ENCODE measurements around the gene PPP4R3A. TPM values are rescaled to one million over a fixed set of nuclear protein-coding genes. Genes with fewer than 3 reads are reported as not detected.

Gene PPP4R3A
- total and polyA plus RNA-seq, 10 of the 15 experiments (the other 5 are each of a cell fraction or from before 2014, with no cell fraction given) = 19.4 to 97.8 (median 62.9) TPM

DNA sequence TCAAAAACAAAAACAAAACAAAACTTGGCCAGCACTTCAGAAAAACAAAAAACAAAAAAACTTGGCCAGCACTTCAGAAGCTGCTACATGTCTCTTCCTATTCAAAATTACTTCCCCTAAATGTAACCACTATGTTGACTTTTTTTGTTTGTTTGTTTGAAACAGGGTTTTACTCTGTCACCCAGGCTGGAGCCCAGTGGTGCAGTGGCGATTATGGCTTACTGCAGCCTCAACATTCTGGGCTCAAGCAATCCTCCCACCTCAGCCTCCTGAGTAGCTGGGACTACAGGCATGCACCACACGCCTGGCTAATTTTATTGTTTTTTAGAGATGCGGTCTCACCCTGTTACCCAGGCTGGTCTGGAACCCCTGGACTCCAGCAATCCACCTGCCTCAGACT, 38.0 kb upstream of the PPP4R3A start:
- no peaks in the 10 kb centered on the region for H3K9me3 ChIP-seq (replicated peaks; ENCODE audit: control insufficient read depth, insufficient read depth, low read length)
- BruUV-seq (replicated peaks) = no TSS peak
- H3K36me3 ChIP-seq (ENCODE audit: control insufficient read depth in 2 of 2, insufficient read depth in 2 of 2, low read length in 1 of 2) = no peaks in the 10 kb centered on the region
- ChIA-PET CTCF (interaction anchor here (0.6 kb wide), 1 partner anchor 61 kb away, joined by 3 read pairs; no protein-coding TSS in a partner anchor), SMC1A (ENCODE audit: uncharacterized antibody, unreplicated experiment) (no interaction called here), RAD21 (ENCODE audit: unreplicated experiment) (no interaction called here), POLR2A (no interaction called here)
- no peak overlapping the region for H3K9ac ChIP-seq (ENCODE audit: control insufficient read depth, insufficient read depth, low read length)
- H4K20me1 ChIP-seq (ENCODE audit: control insufficient read depth, insufficient read depth) = no peaks in the 10 kb centered on the region
- ATAC-seq (no peak), FAIRE-seq (no peak), DNase-seq (ENCODE audit: low read depth, low spot score) (no peak)
- no peaks in the 10 kb centered on the region for H3K27me3 ChIP-seq (replicated peaks in 1 of 2; ENCODE audit: control insufficient read depth in 2 of 2, insufficient read depth in 2 of 2, low read length in 1 of 2)
- TF ChIP-seq MTA2 (IDR thresholded peaks at IDR 0.05; ENCODE audit: low read depth) (no peak), IKZF1 (conservative IDR thresholded peaks at IDR 0.05) (no peak), STAT1 (conservative IDR thresholded peaks at IDR 0.05) (no peak), ZNF384 (IDR thresholded peaks at IDR 0.05; ENCODE audit: borderline replicate concordance, low read depth, low read length) (no peak), ZBED1 (IDR thresholded peaks at IDR 0.05; ENCODE audit: borderline replicate concordance) (no peak), MYB (IDR thresholded peaks at IDR 0.05; ENCODE audit: borderline replicate concordance, low read depth, low read length) (no peak), SREBF1 (IDR thresholded peaks at IDR 0.05; ENCODE audit: low read length) (no peak), RELA (IDR thresholded peaks at IDR 0.05; ENCODE audit: borderline replicate concordance, partially characterized antibody) (no peak), HDAC2 (IDR thresholded peaks at IDR 0.05) (no peak)
- TF ChIP-seq, protein P1, sequence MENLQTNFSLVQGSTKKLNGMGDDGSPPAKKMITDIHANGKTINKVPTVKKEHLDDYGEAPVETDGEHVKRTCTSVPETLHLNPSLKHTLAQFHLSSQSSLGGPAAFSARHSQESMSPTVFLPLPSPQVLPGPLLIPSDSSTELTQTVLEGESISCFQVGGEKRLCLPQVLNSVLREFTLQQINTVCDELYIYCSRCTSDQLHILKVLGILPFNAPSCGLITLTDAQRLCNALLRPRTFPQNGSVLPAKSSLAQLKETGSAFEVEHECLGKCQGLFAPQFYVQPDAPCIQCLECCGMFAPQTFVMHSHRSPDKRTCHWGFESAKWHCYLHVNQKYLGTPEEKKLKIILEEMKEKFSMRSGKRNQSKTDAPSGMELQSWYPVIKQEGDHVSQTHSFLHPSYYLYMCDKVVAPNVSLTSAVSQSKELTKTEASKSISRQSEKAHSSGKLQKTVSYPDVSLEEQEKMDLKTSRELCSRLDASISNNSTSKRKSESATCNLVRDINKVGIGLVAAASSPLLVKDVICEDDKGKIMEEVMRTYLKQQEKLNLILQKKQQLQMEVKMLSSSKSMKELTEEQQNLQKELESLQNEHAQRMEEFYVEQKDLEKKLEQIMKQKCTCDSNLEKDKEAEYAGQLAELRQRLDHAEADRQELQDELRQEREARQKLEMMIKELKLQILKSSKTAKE (IDR thresholded peaks at IDR 0.05; ENCODE audit: low read depth, poor library complexity, severe bottlenecking) = no peak
- TF ChIP-seq, protein P2, sequence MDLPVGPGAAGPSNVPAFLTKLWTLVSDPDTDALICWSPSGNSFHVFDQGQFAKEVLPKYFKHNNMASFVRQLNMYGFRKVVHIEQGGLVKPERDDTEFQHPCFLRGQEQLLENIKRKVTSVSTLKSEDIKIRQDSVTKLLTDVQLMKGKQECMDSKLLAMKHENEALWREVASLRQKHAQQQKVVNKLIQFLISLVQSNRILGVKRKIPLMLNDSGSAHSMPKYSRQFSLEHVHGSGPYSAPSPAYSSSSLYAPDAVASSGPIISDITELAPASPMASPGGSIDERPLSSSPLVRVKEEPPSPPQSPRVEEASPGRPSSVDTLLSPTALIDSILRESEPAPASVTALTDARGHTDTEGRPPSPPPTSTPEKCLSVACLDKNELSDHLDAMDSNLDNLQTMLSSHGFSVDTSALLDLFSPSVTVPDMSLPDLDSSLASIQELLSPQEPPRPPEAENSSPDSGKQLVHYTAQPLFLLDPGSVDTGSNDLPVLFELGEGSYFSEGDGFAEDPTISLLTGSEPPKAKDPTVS (IDR thresholded peaks at IDR 0.05; ENCODE audit: low read depth, low read length) = no peak
- TF ChIP-seq, protein P3, sequence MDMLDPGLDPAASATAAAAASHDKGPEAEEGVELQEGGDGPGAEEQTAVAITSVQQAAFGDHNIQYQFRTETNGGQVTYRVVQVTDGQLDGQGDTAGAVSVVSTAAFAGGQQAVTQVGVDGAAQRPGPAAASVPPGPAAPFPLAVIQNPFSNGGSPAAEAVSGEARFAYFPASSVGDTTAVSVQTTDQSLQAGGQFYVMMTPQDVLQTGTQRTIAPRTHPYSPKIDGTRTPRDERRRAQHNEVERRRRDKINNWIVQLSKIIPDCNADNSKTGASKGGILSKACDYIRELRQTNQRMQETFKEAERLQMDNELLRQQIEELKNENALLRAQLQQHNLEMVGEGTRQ (IDR thresholded peaks at IDR 0.05; ENCODE audit: borderline replicate concordance, low read depth, low read length) = no peak
- intact Hi-C loops (cut with micrococcal nuclease; ENCODE audit: unreplicated experiment) = no loop called here
- H2AFZ ChIP-seq (ENCODE audit: control insufficient read depth, low read depth, low read length) = no peak overlapping the region
- in situ Hi-C loops (cut with MboI) = no loop called here
- no peaks in the 10 kb centered on the region for H3K4me1 ChIP-seq (ENCODE audit: control insufficient read depth, insufficient read depth, low read length)
- H3K4me3 ChIP-seq = no peak overlapping the region
- no peaks in the 10 kb centered on the region for H3K79me2 ChIP-seq (ENCODE audit: control insufficient read depth, insufficient read depth, low read length)
- no peak overlapping the region for H3K4me2 ChIP-seq (ENCODE audit: control insufficient read depth, insufficient read depth)
- 57% methylated on average over 3 of the region's 3 CpGs for WGBS (ENCODE audit: insufficient coverage, insufficient replicate concordance, low lambda C conversion rate, missing lambda C conversion rate)
- no peak overlapping the region for H3K27ac ChIP-seq (ENCODE audit: control insufficient read depth, insufficient read depth)

Measured in GM12878 (cell line).